ENCODE data around the gene PKP4.

DNA sequence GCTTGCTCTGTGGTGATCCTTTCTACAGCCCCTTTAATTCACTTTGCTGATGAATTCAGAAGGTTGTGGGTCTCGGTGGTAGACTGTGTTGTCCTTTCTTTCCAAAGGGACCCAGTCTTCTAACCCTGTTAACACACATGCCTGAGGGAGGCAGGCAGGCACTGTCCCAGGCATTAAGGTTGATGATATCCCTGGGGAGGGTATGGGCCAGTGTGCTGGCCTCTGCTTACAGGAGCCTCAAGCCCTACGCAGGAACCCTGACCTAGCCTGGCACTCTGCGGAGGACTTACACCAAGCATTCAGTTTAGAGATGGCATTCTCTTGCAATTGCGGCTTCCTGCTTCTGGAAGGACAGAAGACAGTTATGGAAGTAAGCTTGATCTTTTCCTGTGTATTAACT, 102.5 kb downstream of the PKP4 start:
- TF ChIP-seq, protein P1, sequence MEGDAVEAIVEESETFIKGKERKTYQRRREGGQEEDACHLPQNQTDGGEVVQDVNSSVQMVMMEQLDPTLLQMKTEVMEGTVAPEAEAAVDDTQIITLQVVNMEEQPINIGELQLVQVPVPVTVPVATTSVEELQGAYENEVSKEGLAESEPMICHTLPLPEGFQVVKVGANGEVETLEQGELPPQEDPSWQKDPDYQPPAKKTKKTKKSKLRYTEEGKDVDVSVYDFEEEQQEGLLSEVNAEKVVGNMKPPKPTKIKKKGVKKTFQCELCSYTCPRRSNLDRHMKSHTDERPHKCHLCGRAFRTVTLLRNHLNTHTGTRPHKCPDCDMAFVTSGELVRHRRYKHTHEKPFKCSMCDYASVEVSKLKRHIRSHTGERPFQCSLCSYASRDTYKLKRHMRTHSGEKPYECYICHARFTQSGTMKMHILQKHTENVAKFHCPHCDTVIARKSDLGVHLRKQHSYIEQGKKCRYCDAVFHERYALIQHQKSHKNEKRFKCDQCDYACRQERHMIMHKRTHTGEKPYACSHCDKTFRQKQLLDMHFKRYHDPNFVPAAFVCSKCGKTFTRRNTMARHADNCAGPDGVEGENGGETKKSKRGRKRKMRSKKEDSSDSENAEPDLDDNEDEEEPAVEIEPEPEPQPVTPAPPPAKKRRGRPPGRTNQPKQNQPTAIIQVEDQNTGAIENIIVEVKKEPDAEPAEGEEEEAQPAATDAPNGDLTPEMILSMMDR (IDR thresholded peaks at IDR 0.05) = no peak
- TF ChIP-seq POLR2AphosphoS5 (IDR thresholded peaks at IDR 0.05) = no peak
- TF ChIP-seq EP300 (IDR thresholded peaks at IDR 0.05) = no peak
- no peak for TF ChIP-seq POLR2A (IDR thresholded peaks at IDR 0.05)
